GM18502 (cell line): Measurements from ENCODE around the gene AKT2.
"Not testable (repeated sequence)": the region's sequence is repeated elsewhere in the genome, so short reads cannot be mapped to it uniquely, and the experiment has no call there.

Experiments
- ATAC-seq: cut with Tn5 transposase; IDR thresholded peaks from one replicate; pipeline ENCODE4 v1.9.1; 2021; ENCODE audit warnings: mild to moderate bottlenecking; ENCODE audit not compliant: unreplicated experiment, poor library complexity

AKT2 gene

DNA sequence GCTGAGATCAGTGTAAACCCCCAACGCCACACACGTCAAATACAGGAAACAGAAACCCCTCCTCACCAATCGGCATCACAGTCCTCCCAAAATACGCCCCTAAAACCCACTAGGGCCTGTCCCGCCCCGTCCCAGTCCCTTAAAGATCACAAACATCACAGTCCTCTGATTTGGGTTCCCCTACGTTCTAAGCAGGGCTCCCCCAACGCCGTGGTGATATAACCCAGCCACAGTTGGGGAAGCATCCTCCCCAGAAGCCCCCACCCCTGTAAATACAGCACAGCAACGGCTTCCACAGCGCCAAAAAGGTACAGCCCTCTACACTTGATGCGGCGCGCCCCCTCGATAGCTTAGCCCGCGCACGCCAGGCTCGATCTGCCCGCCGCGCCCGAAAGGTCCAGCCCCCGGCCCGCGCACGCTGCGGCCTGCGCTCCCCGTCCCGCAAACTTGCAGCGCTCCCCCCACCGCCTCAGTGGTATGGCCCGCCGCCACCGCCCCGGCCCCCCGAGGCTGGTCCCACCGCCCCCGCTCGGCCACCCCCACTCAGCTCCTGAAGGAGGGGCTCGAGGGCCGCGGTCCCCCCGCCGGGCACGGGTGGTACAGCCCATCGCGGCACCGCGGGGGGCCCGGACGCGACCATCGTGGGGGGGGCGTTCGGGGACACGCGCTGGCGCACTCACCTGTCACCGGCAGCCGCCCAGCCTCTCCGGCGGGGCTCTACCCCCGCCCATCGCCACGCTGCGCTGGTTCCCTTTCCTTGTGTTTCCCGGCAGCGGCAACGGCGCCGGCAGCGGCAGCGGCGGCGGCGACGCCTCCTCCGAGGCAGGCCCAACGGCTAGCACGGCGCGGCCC lies at the start of gene AKT2:
Gene AKT2, minus strand, starts transcription at position 845 of the 852 bp plus-strand sequence. CDS start 20,078 bp downstream, outside the sequence.
- peak; percentile 30 for ATAC-seq

GRCh38 chr19:40333083-40333482 lies 47.9 kb upstream of the AKT2 start:
- not testable (repeated sequence) for ATAC-seq

DNA sequence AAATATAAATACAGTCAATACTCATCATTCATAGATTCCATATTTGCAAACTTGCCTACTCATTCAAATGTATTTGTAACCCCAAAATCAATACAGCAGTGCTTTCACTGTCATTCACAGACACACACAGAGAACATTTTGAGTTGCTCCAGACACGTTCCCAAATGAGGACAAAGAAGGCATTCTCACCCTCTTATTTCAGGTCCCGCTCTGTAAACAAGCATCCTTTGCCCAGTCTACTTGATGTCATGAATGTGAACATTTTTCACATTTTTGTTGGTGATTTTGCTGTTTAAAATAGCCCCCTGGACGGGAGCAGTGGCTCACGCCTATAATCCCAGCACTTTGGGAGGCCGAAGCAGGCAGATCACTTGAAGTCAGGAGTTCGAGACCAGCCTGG lies 47.5 kb upstream of the AKT2 start:
- ATAC-seq, result no peak

DNA sequence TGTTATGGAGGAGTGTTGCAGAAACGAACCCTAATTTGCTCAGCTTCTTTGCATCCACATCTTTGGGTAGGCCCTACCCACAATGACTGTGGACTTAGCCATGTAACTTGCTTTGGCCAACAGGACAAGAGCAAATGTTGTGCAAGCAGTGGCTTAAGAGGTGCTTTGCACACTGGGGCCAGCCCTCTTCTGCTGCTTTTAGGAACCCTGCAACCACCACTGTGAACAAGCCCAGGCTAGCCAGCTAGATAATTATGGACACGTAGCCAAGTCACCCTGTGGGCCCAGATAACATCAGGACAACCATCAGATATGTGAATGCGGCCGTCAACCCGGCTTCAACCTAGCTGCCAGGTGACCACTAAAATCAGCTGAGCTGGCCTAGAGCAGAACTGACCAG lies 45.9 kb upstream of the AKT2 start:
- no peak for ATAC-seq

GRCh38 chr19:40326201-40326600 lies 41.1 kb upstream of the AKT2 start:
- no peak for ATAC-seq

DNA sequence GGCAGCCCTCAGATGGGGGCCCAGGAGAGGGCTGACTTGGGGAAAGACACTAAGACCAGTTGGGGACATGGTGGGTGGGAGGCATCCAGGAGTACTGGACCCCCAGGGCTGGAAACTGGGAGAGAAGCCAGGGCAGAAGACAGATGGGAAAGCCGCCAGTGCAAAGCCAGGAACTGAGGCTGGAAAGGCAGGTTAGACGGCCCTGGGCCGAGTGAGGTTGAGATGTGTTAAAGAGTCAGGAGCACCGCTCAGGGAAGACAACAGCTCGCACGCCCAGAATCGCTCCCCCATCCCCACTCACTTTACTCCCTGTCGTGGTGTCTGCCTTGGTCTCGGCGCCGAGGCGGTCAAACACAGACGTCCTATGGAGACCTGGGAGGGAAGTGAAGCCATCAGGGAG lies 38.6 kb upstream of the AKT2 start:
- no peak for ATAC-seq

- no peak for ATAC-seq
Measured at GRCh38 chr19:40322951-40323615, 37.9 kb upstream of the AKT2 start.

DNA sequence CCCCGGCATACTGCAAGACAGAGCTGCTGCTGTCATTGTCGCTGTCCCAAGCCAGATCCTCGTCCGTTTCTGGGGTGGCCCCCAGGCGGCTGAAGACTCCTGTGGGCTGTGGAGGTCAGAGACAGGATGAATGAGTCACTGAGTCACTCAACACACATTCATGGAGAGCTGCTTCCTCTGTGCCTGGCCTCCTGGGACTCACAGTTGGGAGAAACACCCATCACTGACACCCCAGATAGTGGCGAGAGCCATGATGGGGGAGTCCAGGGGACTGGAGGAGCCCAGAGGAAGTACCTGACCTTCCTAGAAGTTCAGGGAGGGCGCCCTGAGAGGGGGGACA lies 37.1 kb upstream of the AKT2 start:
- ATAC-seq, result no peak

- ATAC-seq, result no peak
Measured at GRCh38 chr19:40321566-40322270, 36.6 kb upstream of the AKT2 start.

DNA sequence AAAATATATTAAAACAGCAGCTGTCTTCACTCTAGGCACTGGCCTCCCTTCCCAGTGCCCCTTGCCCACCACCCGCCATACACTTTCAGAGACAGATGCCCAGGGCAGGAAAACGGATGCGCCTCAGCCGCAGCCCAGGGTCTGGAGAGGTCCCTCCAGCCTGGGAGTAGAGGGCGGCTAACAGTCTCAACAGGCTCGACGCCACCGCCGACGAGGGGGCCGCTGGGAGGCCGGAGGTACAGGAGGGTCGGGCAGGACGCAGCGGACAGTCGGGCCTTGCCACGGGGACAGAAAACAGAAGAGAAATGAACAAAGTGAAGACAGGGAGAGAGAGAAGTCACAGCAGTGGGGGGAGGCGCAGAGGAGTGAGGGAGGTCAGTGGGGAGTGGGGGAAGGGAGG lies 35.9 kb upstream of the AKT2 start:
- no peak for ATAC-seq

- no peak for ATAC-seq
Measured at GRCh38 chr19:40320558-40320935, 35.4 kb upstream of the AKT2 start.

GRCh38 chr19:40317338-40317737 lies 32.2 kb upstream of the AKT2 start:
- ATAC-seq, result no peak

DNA sequence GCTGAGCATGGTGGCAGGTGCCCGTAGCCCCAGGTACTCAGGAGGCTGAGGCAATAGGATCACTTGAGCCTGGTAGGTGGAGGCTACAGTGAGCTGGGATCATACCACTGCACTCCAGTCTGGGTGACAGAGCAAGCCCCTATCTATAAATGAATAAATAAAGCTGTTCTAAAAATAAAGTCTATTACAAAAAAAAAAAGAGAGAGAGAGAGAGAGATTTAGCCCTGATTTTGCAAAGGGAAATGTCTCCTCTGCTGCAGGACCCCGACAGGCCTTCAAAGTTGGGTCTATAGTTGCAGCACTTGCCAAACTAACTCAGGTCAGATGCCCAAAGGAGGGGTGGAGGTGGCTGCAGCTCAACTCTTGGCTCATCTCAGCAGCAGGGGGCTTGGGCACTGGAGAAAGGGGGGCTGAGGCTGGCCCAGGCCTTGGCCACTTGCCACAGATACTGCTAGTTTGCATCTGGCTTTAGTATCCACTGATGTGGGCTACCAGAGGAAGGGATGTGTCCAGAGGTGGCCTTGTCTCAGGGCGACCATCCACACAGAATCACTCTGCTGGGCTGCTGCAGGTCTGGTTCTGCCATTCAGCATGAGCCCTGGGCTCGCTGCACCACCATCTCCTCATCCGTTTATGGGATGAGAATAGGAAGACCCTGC lies 30.8 kb upstream of the AKT2 start:
- ATAC-seq, result no peak

- ATAC-seq, result no peak
Measured at GRCh38 chr19:40314656-40315055, 29.5 kb upstream of the AKT2 start.

- no peak for ATAC-seq
Measured at GRCh38 chr19:40313229-40313983, 28.3 kb upstream of the AKT2 start.

DNA sequence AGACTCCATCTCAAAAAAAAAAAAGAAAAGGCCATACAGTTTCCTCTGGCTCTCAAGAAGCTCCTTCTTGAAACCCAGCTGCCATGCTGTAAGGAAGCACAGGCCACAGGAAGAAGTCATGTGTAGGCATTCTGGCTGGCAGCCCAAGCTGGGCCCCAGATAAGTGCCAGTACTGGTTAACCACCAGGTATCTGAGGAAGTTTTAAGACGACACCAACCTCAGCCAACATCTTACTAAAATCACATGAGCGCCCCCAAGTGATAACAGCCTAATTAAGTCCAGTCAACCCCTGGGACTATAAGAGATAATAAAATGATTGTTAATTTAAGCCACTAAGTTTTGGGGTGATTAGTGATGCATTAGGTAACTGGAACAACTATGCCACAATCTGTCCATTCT lies 27.4 kb upstream of the AKT2 start:
- ATAC-seq, result no peak

DNA sequence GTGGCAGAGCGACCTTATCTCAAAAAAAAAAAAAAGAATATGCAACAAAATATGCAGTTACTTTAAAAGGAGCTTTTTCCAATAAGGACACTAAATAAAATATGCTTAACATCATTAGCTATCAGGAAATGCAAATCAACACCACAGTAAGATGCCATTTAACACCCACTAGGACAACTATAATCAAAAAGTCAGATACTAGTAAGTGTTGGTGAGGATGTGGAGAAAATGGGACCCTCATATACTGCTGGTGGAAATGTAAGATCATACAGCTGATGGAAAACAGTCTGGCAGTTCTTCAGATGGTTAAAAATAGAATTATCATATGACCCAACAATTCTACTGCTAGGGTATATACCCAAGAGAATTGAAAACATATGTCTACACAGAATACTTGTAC lies 24.5 kb upstream of the AKT2 start:
- ATAC-seq, result no peak

DNA sequence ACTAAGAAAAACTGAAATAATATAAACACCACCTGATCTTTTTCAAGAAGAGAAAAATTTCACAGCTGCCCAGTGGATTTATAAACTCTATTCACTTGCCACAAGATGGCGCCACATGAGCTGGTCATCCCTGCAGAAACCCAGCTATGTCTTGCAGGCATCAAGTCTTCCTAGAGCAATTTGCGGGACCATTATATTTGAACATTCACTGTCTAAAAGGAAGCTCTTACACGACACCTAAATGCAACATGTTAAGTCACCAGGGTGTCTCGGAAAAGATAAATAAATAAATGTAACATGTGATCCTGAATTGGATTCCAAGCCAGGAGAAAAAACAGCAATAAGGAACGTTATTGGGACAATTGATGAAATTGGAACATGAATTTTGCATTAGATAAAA lies 20.3 kb upstream of the AKT2 start:
- ATAC-seq, result no peak

- no peak for ATAC-seq
Measured at GRCh38 chr19:40304306-40304705, 19.2 kb upstream of the AKT2 start.

- no peak for ATAC-seq
Measured at GRCh38 chr19:40303765-40304164, 18.6 kb upstream of the AKT2 start.
